Muscle of arm (tissue), 12 donors: ENCODE data around the gene GATAD2A. TPM values are rescaled to one million over a fixed set of nuclear protein-coding genes. Genes with fewer than 3 reads are reported as not detected.
A peak's percentile ranks its signal among the peaks of the same experiment; 100 is the strongest.

ENCODE experiments used
- DNase-seq: peaks from one replicate; pipeline ENCODE4 v3.0.0-alpha.2; 2013
- polyA plus RNA-seq, 12 donors: library from polyadenylated mRNA; unstranded; fragments of 120-200 nt; gene quantifications; one replicate each; pipeline ENCODE4 v1.2.1, GENCODE V29; 2013; ENCODE audit not compliant: insufficient read length in 12 of 12

GATAD2A gene
- polyA plus RNA-seq, 12 donors: 35.2 to 69.9 (median 48.4) TPM; not detected in 1

- no peak for DNase-seq
Measured at GRCh38 chr19:19487950-19488874, 82.7 kb downstream of the GATAD2A start.

GRCh38 chr19:19488875-19489690 lies 83.6 kb downstream of the GATAD2A start:
- DNase-seq: peak; percentile 88

- peak; percentile 35 for DNase-seq
Measured at GRCh38 chr19:19489804-19490204, 84.3 kb downstream of the GATAD2A start.

GRCh38 chr19:19490214-19490968 lies 84.9 kb downstream of the GATAD2A start:
- DNase-seq: peak; percentile 89

- DNase-seq: no peak
Measured at GRCh38 chr19:19491321-19492025, 86.0 kb downstream of the GATAD2A start.

GRCh38 chr19:19492026-19492610 lies 86.6 kb downstream of the GATAD2A start:
- no peak for DNase-seq

- no peak for DNase-seq
Measured at GRCh38 chr19:19493841-19494546, 88.5 kb downstream of the GATAD2A start.

- no peak for DNase-seq
Measured at GRCh38 chr19:19495614-19496603, 90.4 kb downstream of the GATAD2A start.

GRCh38 chr19:19498255-19498991 lies 92.9 kb downstream of the GATAD2A start:
- no peak for DNase-seq

- no peak for DNase-seq
Measured at GRCh38 chr19:19499272-19499995, 94.0 kb downstream of the GATAD2A start.

GRCh38 chr19:19500975-19501644 lies 95.6 kb downstream of the GATAD2A start:
- no peak for DNase-seq

GRCh38 chr19:19501798-19502197 lies 96.3 kb downstream of the GATAD2A start:
- DNase-seq: no peak

- no peak for DNase-seq
Measured at GRCh38 chr19:19502281-19502680, 96.8 kb downstream of the GATAD2A start.

- no peak for DNase-seq
Measured at GRCh38 chr19:19502808-19503602, 97.5 kb downstream of the GATAD2A start.

GRCh38 chr19:19504754-19505668 lies 99.5 kb downstream of the GATAD2A start:
- DNase-seq: no peak
